Spleen (tissue), 11 donors: Measurements from ENCODE around the gene PTER. TPM values are rescaled to one million over a fixed set of nuclear protein-coding genes. Genes with fewer than 3 reads are reported as not detected.

Experiments
- DNase-seq: peaks from one replicate; pipeline ENCODE4 v3.0.0-alpha.2; 2020
- H3K27ac ChIP-seq, 8 donors: fragments of 200-600 bp; sonication (generic) in 7 of 8; 1 replicate in 4 of 8; 2 replicates in 4 of 8; pipeline versions ENCODE4 v1.5.0 to v1.8.0; 2016 to 2021; ENCODE audit warnings: inconsistent platforms in 4 of 8, mild to moderate bottlenecking in 4 of 8, moderate library complexity in 1 of 8
- H3K27me3 ChIP-seq, 7 donors: fragments of 200-600 bp; sonication (generic) in 6 of 7; replicated peaks in 1 of 7; 1 replicate in 4 of 7; 2 replicates in 3 of 7; pipeline versions ENCODE4 v1.5.0 to v1.8.0; 2016 to 2021; ENCODE audit warnings: inconsistent platforms in 3 of 7, mild to moderate bottlenecking in 1 of 7
- H3K36me3 ChIP-seq, 6 donors: fragments of 200-600 bp; sonication (generic) in 5 of 6; 1 replicate in 4 of 6; 2 replicates in 2 of 6; pipeline versions ENCODE4 v1.5.0 to v1.8.0; 2016 to 2021; ENCODE audit warnings: inconsistent platforms in 2 of 6
- H3K4me1 ChIP-seq, 6 donors: fragments of 200-600 bp; sonication (generic) in 5 of 6; 1 replicate in 3 of 6; 2 replicates in 3 of 6; pipeline versions ENCODE4 v1.5.0 to v1.8.0; 2016 to 2021; ENCODE audit warnings: inconsistent platforms in 3 of 6
- H3K4me3 ChIP-seq, 8 donors: fragments of 200-600 bp; sonication (generic) in 7 of 8; 1 replicate in 4 of 8; 2 replicates in 4 of 8; pipeline versions ENCODE4 v1.5.0 to v1.8.0; 2016 to 2021; ENCODE audit warnings: inconsistent platforms in 4 of 8, mild to moderate bottlenecking in 4 of 8, moderate library complexity in 2 of 8
- H3K9me3 ChIP-seq, 8 donors: fragments of 200-600 bp; sonication (generic) in 7 of 8; 1 replicate in 4 of 8; 2 replicates in 4 of 8; pipeline versions ENCODE4 v1.5.0 to v1.8.0; 2016 to 2021; ENCODE audit warnings: inconsistent platforms in 4 of 8
- POLR2A ChIP-seq, 3 donors: fragments of 450-650 bp; IDR thresholded peaks; one replicate each; pipeline ENCODE4 v1.5.1; 2017; ENCODE audit warnings: antibody characterized with exemption in 3 of 3, mild to moderate bottlenecking in 1 of 3
- POLR2AphosphoS5 ChIP-seq, 3 donors: sonication (generic); formaldehyde crosslinking; IDR thresholded peaks; one replicate each; pipeline ENCODE4 v1.5.1; 2017; ENCODE audit warnings: antibody characterized with exemption in 3 of 3
- WGBS, 5 donors: extraction: QIAGEN DNeasy Blood & Tissue Kit in 3 of 5; methylation state at CpG; one replicate each; pipeline versions ENCODE4 v1.1.5 to v1.1.7; 2013 to 2018; 5-methylcytosine and 5-hydroxymethylcytosine counted together
- intact Hi-C: fragments of 100-400 bp; cut with DNase I; formaldehyde crosslinking; loops from one replicate; pipeline ENCODE4 v1.15.0; 2023; ENCODE audit warnings: low total_unique reads
- polyA plus RNA-seq, 3 donors: library from polyadenylated mRNA; stranded (reverse); fragments of 200-250 nt; gene quantifications; one replicate each; pipeline ENCODE4 v1.2.1, GENCODE V29; 2013
- small RNA-seq, 4 donors: library from RNA; depleted of rRNA; stranded (forward); fragments of <200 nt; gene quantifications; one replicate each; pipeline ENCODE3, GENCODE V24; 2016
- total RNA-seq, 7 donors: library from RNA; depleted of rRNA in 3 of 7; stranded (reverse); fragments of >200 nt in 3 of 7; fragmentation: NEBNext Ultra II Directional in 4 of 7; extraction: Animal tissue kit (Norgen Biotek cat#: 25700) in 4 of 7; gene quantifications; one replicate each; pipeline versions ENCODE4 v1.1.0 to v1.2.1, GENCODE V29; 2016 to 2021
- TF ChIP-seq, protein P1 (sequence below), 11 experiments: fragments of 200-600 bp in 7 of 11; fragments of 450-650 bp in 4 of 11; sonication (generic) in 4 of 11; IDR thresholded peaks in 8 of 11; conservative IDR thresholded peaks in 3 of 11; 1 replicate in 7 of 11; 2 replicates in 4 of 11; pipeline versions ENCODE4 v1.4.0 to v1.8.0; 2016 to 2021; ENCODE audit warnings: antibody characterized with exemption in 11 of 11, inconsistent platforms in 4 of 11, mild to moderate bottlenecking in 1 of 11
- donor health status: healthy with polysubstance abuse.
- donor health status: DM: no; HTN: no; CAD: no; lungs with moderate emphysema.
- donor health status: DM: no; HTN: no; CAD: no.
- donor health status: Bipolar disorder and iron deficiency.
- donor health status: healthy.
- donor health status: DM: no; HTN: no; CAD: no.
- donor health status: DM: yes; HTN: yes; CAD: no.

The PTER gene
- total and polyA plus RNA-seq, 10 donors: 5.2 to 29.3 (median 19.1) TPM

- Histone ChIP-seq H3K27me3 (peaks cover 0 to 19% (median 0%) of the 10 kb centered on the region in 7 donors), H3K27ac (no peak overlapping the region), H3K9me3 (peaks cover 0 to 11% (median 0%) of the 10 kb centered on the region in 8 donors), H3K36me3 (no peaks in the 10 kb centered on the region), H3K4me1 (no peaks in the 10 kb centered on the region), H3K4me3 (no peak overlapping the region)
- TF ChIP-seq POLR2AphosphoS5 (IDR thresholded peaks at IDR 0.05) (no peak), POLR2A (IDR thresholded peaks at IDR 0.05) (no peak)
- TF ChIP-seq, protein P1, sequence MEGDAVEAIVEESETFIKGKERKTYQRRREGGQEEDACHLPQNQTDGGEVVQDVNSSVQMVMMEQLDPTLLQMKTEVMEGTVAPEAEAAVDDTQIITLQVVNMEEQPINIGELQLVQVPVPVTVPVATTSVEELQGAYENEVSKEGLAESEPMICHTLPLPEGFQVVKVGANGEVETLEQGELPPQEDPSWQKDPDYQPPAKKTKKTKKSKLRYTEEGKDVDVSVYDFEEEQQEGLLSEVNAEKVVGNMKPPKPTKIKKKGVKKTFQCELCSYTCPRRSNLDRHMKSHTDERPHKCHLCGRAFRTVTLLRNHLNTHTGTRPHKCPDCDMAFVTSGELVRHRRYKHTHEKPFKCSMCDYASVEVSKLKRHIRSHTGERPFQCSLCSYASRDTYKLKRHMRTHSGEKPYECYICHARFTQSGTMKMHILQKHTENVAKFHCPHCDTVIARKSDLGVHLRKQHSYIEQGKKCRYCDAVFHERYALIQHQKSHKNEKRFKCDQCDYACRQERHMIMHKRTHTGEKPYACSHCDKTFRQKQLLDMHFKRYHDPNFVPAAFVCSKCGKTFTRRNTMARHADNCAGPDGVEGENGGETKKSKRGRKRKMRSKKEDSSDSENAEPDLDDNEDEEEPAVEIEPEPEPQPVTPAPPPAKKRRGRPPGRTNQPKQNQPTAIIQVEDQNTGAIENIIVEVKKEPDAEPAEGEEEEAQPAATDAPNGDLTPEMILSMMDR (IDR thresholded peaks at IDR 0.05 in 8 of 11, conservative IDR thresholded peaks at IDR 0.05 in 3 of 11): no peak
- 75 to 91% (median 81%) methylated on average over 5 of the region's 5 CpGs for WGBS, 5 donors
- intact Hi-C loops: no loop called here
- no peak for DNase-seq
Observed at GRCh38 chr10:16559236-16559773, 122.5 kb downstream of the PTER start.

- Histone ChIP-seq H3K27ac (no peak overlapping the region), H3K4me1 (no peaks in the 10 kb centered on the region), H3K4me3 (no peak overlapping the region), H3K27me3 (peaks cover 0 to 22% (median 0%) of the 10 kb centered on the region in 7 donors), H3K9me3 (peaks cover 0 to 8% (median 0%) of the 10 kb centered on the region in 8 donors), H3K36me3 (no peaks in the 10 kb centered on the region)
- intact Hi-C loops: no loop called here
- 90 to 94% (median 92%) methylated on average over 6 of the region's 6 CpGs for WGBS, 5 donors
- TF ChIP-seq POLR2AphosphoS5 (IDR thresholded peaks at IDR 0.05): no peak
- TF ChIP-seq, protein P1 (IDR thresholded peaks at IDR 0.05 in 8 of 11, conservative IDR thresholded peaks at IDR 0.05 in 3 of 11): no peak
- DNase-seq: no peak
Observed at GRCh38 chr10:16562891-16563290, 126.1 kb downstream of the PTER start.

Small RNA genes within 50 kb of the gene (small RNA-seq; reads per million reads assigned to genes)
- gene RNU2-18P: 0 to 0.07 (median 0) reads per million in 4 donors

Other genes starting within 250 kb of the PTER start
- not detected for gene C1QL3, start 84.9 kb downstream of the PTER start, total RNA-seq
- not detected for gene C1QL3, start 84.9 kb downstream of the PTER start, polyA plus RNA-seq